Mucosa of stomach (tissue), 1 donor: ENCODE results near the gene SEMA7A.
"Not testable (repeated sequence)": the region's sequence is repeated elsewhere in the genome, so short reads cannot be mapped to it uniquely, and the experiment has no call there.

ENCODE experiments used
- H3K27me3 ChIP-seq: one replicate; pipeline ENCODE4 v1.7.0; 2013; ENCODE audit warnings: mild to moderate bottlenecking, low read length; ENCODE audit not compliant: control insufficient read depth, insufficient read depth
- H3K36me3 ChIP-seq: one replicate; pipeline ENCODE4 v1.7.0; 2013; ENCODE audit warnings: low read length; ENCODE audit not compliant: control insufficient read depth, insufficient read depth
- H3K4me1 ChIP-seq: one replicate; pipeline ENCODE4 v1.7.0; 2013; ENCODE audit warnings: mild to moderate bottlenecking, low read length; ENCODE audit not compliant: control insufficient read depth, insufficient read depth
- H3K4me3 ChIP-seq: one replicate; pipeline ENCODE4 v1.7.0; 2013; ENCODE audit warnings: low read length
- H3K9ac ChIP-seq: one replicate; pipeline ENCODE4 v1.7.0; 2013; ENCODE audit warnings: mild to moderate bottlenecking, low read length, moderate library complexity
- H3K9me3 ChIP-seq: one replicate; pipeline ENCODE4 v1.7.0; 2013; ENCODE audit warnings: mild to moderate bottlenecking, low read length, moderate library complexity; ENCODE audit not compliant: control insufficient read depth
- donor health status: Pancreatic carcinoma.

The SEMA7A gene

GRCh38 chr15:74390049-74390646 lies 43.6 kb downstream of the SEMA7A start:
- H3K9me3 ChIP-seq, H3K27me3 ChIP-seq, H3K4me3 ChIP-seq, H3K36me3 ChIP-seq, H3K9ac ChIP-seq: not testable (repeated sequence)
- peaks cover 11% of the 10 kb centered on the region for H3K4me1 ChIP-seq

GRCh38 chr15:74389241-74390048 lies 44.3 kb downstream of the SEMA7A start:
- Histone ChIP-seq H3K36me3 (no peaks in the 10 kb centered on the region), H3K9me3 (no peaks in the 10 kb centered on the region), H3K4me1 (peaks cover 16% of the 10 kb centered on the region), H3K27me3 (peaks cover 4% of the 10 kb centered on the region), H3K9ac (no peak overlapping the region), H3K4me3 (no peak overlapping the region)

GRCh38 chr15:74388363-74388951 lies 45.3 kb downstream of the SEMA7A start:
- Histone ChIP-seq H3K27me3 (peaks cover 4% of the 10 kb centered on the region), H3K9ac (no peak overlapping the region), H3K4me1 (peaks cover 26% of the 10 kb centered on the region), H3K9me3 (no peaks in the 10 kb centered on the region), H3K4me3 (no peak overlapping the region), H3K36me3 (no peaks in the 10 kb centered on the region)

DNA sequence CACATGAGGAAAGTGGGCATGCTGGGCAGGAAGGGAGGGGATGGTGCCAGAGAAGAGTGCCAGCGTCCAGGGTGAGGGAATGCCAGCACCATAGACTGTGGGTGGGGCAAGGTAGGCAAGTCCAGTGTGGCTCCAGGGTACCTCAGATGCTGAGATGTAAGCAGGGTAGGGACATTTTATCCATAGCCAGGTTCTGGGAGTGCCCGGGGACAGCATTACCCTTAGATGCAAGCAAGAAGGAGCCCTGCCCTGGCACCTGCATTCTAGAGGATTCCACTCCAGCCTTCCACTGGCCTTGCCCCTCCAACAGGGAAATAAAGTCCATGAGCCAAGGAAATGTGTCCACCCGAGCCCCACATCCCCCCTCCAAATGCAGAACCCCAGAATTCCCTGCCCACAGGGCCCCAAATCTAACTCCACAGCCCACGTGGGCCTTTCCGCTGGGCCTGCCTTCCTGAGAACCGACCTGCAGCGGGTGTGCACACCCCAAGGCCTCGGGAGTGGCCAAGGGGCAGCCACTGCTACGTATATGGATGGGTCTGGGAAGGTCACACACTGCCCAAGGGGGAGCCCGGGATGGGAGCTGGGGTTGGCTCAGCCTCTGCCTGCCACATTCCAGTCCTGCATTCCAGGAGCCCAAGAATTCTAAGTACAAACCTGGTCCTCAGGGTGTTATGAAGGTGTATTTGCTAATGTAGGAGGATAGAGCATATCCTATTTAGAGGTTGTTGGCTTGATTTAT lies 46.0 kb downstream of the SEMA7A start:
- Histone ChIP-seq H3K4me3 (no peak overlapping the region), H3K9me3 (no peaks in the 10 kb centered on the region), H3K4me1 (peaks cover 32% of the 10 kb centered on the region), H3K27me3 (peaks cover 4% of the 10 kb centered on the region), H3K9ac (no peak overlapping the region), H3K36me3 (no peaks in the 10 kb centered on the region)

GRCh38 chr15:74387141-74387541 lies 46.6 kb downstream of the SEMA7A start:
- Histone ChIP-seq H3K27me3 (peaks cover 4% of the 10 kb centered on the region), H3K9me3 (no peaks in the 10 kb centered on the region), H3K4me3 (no peak overlapping the region), H3K9ac (no peak overlapping the region), H3K36me3 (no peaks in the 10 kb centered on the region), H3K4me1 (peaks cover 39% of the 10 kb centered on the region)

DNA sequence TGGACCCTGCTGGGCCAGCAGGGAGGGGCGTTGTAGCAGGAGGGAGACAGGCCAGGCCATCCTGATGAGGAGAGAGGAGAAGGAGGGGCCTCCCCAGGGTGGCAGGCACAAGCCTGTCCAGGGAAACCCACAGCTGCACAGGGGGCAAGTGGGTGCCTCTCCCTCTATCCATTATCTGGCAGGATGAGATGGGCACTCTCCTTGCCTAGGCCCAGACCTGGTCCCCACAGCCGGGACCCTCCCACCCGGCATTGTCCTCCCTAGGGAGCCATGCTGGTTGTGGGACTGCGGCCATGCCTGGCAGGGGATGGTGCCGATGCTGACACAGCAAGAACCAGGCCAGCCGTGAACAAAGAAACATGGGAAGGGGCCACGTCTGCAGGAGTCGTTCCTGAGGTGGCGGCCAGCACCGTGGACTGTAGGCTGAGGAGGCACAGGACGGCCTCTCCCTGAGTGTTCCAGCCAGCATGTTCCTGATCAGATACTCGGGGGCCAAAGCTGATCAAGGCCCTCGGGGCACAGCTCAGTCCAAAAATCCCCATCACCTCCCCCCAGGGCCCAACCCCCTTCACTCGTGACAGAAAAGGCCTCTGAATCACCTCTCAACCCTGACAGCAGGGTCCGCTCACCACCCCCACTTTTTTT lies 47.1 kb downstream of the SEMA7A start:
- H3K27me3 ChIP-seq = peaks cover 4% of the 10 kb centered on the region
- peaks cover 42% of the 10 kb centered on the region for H3K4me1 ChIP-seq
- no peak overlapping the region for H3K9ac ChIP-seq

DNA sequence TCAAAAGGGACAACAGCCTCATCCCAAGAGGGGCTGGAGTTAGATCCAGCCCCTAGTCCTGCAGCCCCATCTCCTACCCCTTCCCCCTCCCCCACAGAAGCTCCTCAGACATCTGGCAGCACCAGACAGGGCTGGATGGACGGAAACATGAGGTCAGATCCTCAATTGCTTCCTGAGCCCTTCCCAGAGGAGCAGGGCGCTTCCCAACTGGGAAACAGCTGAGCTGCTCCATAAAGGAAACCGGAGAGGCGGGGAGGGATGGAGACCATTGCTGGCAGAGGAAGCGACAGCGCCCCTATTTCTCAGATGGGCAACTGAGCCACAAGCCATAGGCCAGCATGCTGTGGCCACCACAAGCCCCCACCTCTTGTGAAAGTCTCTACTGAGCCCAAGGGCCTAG lies 48.0 kb downstream of the SEMA7A start:
- no peaks in the 10 kb centered on the region for H3K36me3 ChIP-seq
- H3K27me3 ChIP-seq = peaks cover 4% of the 10 kb centered on the region
- H3K9ac ChIP-seq = no peak overlapping the region
- peaks cover 42% of the 10 kb centered on the region for H3K4me1 ChIP-seq
- no peaks in the 10 kb centered on the region for H3K9me3 ChIP-seq
- no peak overlapping the region for H3K4me3 ChIP-seq

More for the DNA sequence above, 47.1 kb downstream of the SEMA7A start:
- Histone ChIP-seq H3K36me3 (no peaks in the 10 kb centered on the region), H3K9me3 (no peaks in the 10 kb centered on the region), H3K4me3 (no peak overlapping the region)

- Histone ChIP-seq H3K4me3 (no peak overlapping the region), H3K9ac (no peak overlapping the region), H3K36me3 (no peaks in the 10 kb centered on the region), H3K9me3 (no peaks in the 10 kb centered on the region), H3K27me3 (peaks cover 4% of the 10 kb centered on the region), H3K4me1 (peaks cover 42% of the 10 kb centered on the region)
These were observed 48.7 kb downstream of the SEMA7A start for GRCh38 chr15:74384881-74385643.

DNA sequence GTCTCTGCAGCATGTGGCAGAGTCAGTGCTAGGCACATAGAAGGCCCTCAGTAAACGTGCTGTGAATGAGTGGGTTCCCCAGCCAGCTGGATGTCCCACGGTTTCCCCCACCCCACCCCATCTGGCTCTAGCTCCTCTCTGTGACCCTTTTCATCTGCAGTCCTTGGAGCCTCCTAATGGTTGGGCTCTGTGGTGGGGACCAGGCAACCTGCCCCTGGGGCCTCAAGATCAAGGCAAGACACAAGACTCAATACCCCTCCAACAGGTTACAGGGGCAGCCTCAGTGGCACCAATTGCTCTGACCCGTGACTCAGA lies 49.2 kb downstream of the SEMA7A start:
- H3K4me1 ChIP-seq = peaks cover 39% of the 10 kb centered on the region

GRCh38 chr15:74383695-74384565 lies 49.8 kb downstream of the SEMA7A start:
- no peak overlapping the region for H3K9ac ChIP-seq

More for the DNA sequence above, 49.2 kb downstream of the SEMA7A start:
- no peaks in the 10 kb centered on the region for H3K36me3 ChIP-seq
- H3K9me3 ChIP-seq = no peaks in the 10 kb centered on the region
- no peak overlapping the region for H3K4me3 ChIP-seq
- H3K9ac ChIP-seq = no peak overlapping the region
- peaks cover 4% of the 10 kb centered on the region for H3K27me3 ChIP-seq

More at GRCh38 chr15:74383695-74384565, 49.8 kb downstream of the SEMA7A start:
- H3K27me3 ChIP-seq = peaks cover 4% of the 10 kb centered on the region
- no peaks in the 10 kb centered on the region for H3K36me3 ChIP-seq
- no peak overlapping the region for H3K4me3 ChIP-seq
- H3K4me1 ChIP-seq = peaks cover 35% of the 10 kb centered on the region
- H3K9me3 ChIP-seq = no peaks in the 10 kb centered on the region
